MCF 10A (cell line): ENCODE data around the gene SOBP. TPM values are rescaled to one million over a fixed set of nuclear protein-coding genes. Genes with fewer than 3 reads are reported as not detected.

Source experiments
- BruUV-seq: library from RNA; stranded (reverse); fragments of 400-500 nt; replicated peaks from 2 replicates; lab custom pipeline; 2021; lab: Mats Ljungman, UMichigan
- CTCF ChIA-PET: fragments of 300-600 bp; sonication (Branson Sonifier 250); formaldehyde crosslinking; extraction: SDS; loops from one replicate; lab custom pipeline; 2021; ENCODE audit warnings: antibody characterized with exemption, inconsistent platforms; lab: Yijun Ruan, JAX
- POLR2A ChIA-PET: fragments of 300-600, 350-650 bp; sonication (Branson Sonifier 250); formaldehyde crosslinking; extraction: SDS; loops from one replicate; lab custom pipeline; 2020; ENCODE audit warnings: antibody characterized with exemption, inconsistent platforms; lab: Yijun Ruan, JAX
- DNase-seq: peaks from one replicate; pipeline ENCODE4 v3.0.0-alpha.2; 2018; ENCODE audit not compliant: unreplicated experiment
- H3K27ac Mint-ChIP-seq: one replicate; pipeline ENCODE4 v1.8.0; 2022; ENCODE audit warnings: mild to moderate bottlenecking, low read depth, mixed read lengths; ENCODE audit not compliant: unreplicated experiment
- H3K27me3 Mint-ChIP-seq: one replicate; pipeline ENCODE4 v1.8.0; 2022; ENCODE audit warnings: mixed read lengths; ENCODE audit not compliant: insufficient read depth, unreplicated experiment
- H3K36me3 Mint-ChIP-seq: one replicate; pipeline ENCODE4 v1.8.0; 2022; ENCODE audit warnings: mild to moderate bottlenecking, moderate library complexity, mixed read lengths; ENCODE audit not compliant: insufficient read depth, unreplicated experiment
- H3K4me1 Mint-ChIP-seq: one replicate; pipeline ENCODE4 v1.8.0; 2022; ENCODE audit warnings: mixed read lengths; ENCODE audit not compliant: insufficient read depth, unreplicated experiment
- H3K4me3 Mint-ChIP-seq: one replicate; pipeline ENCODE4 v1.8.0; 2022; ENCODE audit warnings: mild to moderate bottlenecking, moderate library complexity, mixed read lengths; ENCODE audit not compliant: unreplicated experiment
- H3K9me3 Mint-ChIP-seq: one replicate; pipeline ENCODE4 v1.8.0; 2022; ENCODE audit warnings: mixed read lengths; ENCODE audit not compliant: unreplicated experiment
- intact Hi-C: fragments of 100-400 bp; cut with micrococcal nuclease; formaldehyde crosslinking; loops from 2 replicates; pipeline ENCODE4 v1.14.1; 2022
- total RNA-seq: library from RNA; stranded (reverse); gene quantifications from 2 replicates; pipeline ENCODE4 v1.2.3, GENCODE V29; 2022
- TF ChIP-seq, protein P1 (sequence below): fragments of 200-600 bp; IDR thresholded peaks from one replicate; pipeline ENCODE4 v1.8.0; 2022; ENCODE audit warnings: antibody characterized with exemption, mild to moderate bottlenecking; ENCODE audit not compliant: unreplicated experiment

Gene SOBP
- total RNA-seq, 1 experiment from 2014 or later = 0.21 TPM

DNA sequence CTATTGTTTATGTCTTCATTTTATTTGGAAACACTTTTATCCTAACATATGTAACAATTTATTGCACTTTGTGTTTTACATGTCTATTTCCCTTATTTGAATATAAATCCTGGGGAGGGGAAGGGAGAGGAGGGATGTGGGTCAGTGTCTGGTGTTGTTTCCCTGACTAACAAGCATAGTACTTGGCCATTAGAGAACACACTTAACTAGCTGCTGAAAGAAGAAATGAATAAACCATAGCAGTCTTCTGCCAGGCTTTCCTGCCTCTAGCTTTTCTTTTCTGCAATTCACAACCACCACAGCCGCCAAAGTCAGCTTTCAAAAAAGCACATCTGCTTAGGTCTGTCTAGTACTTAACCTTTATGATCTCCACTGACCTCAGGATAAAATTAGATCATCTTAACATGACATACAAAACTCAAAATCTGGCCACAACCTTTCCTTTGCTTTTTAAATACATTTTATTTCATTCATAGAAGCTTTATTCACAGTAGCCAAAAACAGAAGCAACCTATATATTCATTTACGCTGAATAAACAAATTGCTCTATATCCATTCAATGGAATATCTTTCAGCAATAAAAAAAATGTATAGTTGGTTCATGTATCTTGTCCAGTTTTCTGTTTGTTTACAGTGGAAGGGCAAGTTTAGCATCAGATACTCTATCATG is 46.8 kb upstream of the SOBP start:
- peaks cover 1% of the 10 kb centered on the region for H3K9me3 Mint-ChIP-seq
- DNase-seq = no peak
- intact Hi-C loops = no loop called here
- H3K27me3 Mint-ChIP-seq = no peaks in the 10 kb centered on the region
- TF ChIP-seq, protein P1, sequence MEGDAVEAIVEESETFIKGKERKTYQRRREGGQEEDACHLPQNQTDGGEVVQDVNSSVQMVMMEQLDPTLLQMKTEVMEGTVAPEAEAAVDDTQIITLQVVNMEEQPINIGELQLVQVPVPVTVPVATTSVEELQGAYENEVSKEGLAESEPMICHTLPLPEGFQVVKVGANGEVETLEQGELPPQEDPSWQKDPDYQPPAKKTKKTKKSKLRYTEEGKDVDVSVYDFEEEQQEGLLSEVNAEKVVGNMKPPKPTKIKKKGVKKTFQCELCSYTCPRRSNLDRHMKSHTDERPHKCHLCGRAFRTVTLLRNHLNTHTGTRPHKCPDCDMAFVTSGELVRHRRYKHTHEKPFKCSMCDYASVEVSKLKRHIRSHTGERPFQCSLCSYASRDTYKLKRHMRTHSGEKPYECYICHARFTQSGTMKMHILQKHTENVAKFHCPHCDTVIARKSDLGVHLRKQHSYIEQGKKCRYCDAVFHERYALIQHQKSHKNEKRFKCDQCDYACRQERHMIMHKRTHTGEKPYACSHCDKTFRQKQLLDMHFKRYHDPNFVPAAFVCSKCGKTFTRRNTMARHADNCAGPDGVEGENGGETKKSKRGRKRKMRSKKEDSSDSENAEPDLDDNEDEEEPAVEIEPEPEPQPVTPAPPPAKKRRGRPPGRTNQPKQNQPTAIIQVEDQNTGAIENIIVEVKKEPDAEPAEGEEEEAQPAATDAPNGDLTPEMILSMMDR = no peak
- H3K27ac Mint-ChIP-seq = no peak overlapping the region
- ChIA-PET CTCF (interaction anchor here (0.6 kb wide), 1 partner anchor 26 kb away, joined by 4 read pairs; no protein-coding TSS in a partner anchor), POLR2A (interaction anchor here (1.2 kb wide), 1 partner anchor 16 kb away, joined by 3 read pairs; the partner anchor contains the start of gene PDSS2)
- BruUV-seq = no TSS peak
- no peaks in the 10 kb centered on the region for H3K36me3 Mint-ChIP-seq
- H3K4me3 Mint-ChIP-seq = no peak overlapping the region
- H3K4me1 Mint-ChIP-seq = no peaks in the 10 kb centered on the region

DNA sequence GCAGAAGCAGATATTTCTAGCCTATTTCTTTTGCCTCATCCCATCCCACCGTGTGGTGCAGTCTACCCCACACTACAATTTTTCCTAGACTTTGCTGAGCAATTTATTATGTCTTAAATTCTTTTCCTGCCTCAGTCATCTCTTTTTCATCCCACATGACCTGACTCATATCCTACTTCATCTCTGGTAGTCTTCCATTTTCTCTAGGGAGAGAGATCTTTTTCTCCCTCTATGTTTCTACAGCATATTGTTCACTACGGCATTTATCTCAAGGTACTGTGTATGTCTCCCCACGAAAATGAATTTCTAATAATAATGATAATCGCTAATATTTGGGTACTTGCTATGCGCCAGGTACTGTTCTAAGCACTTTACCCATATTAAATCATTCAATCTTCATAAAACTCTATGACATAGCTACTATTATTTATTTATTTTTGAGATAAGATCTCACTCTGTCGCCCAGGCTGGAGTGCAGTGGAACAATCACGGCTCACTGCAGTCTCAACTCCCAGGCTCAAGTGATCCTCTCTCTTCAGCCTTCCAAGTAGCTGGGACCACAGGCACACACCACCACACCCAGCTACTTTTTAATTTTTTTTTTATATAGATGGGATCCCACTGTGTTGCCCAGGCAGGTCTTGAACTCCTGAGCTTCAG is 46.2 kb upstream of the SOBP start:
- no peaks in the 10 kb centered on the region for H3K36me3 Mint-ChIP-seq
- intact Hi-C loops = no loop called here
- ChIA-PET POLR2A (no interaction called here), CTCF (interaction anchor here (0.6 to 0.9 kb wide), 3 partner anchors 15 to 26 kb away, joined by 3 to 4 read pairs (median 3); no protein-coding TSS in a partner anchor)
- no TSS peak for BruUV-seq
- TF ChIP-seq, protein P1 = no peak
- no peak overlapping the region for H3K27ac Mint-ChIP-seq
- DNase-seq = no peak
- no peaks in the 10 kb centered on the region for H3K4me1 Mint-ChIP-seq
- H3K9me3 Mint-ChIP-seq = peaks cover 8% of the 10 kb centered on the region
- no peak overlapping the region for H3K4me3 Mint-ChIP-seq
- no peaks in the 10 kb centered on the region for H3K27me3 Mint-ChIP-seq

DNA sequence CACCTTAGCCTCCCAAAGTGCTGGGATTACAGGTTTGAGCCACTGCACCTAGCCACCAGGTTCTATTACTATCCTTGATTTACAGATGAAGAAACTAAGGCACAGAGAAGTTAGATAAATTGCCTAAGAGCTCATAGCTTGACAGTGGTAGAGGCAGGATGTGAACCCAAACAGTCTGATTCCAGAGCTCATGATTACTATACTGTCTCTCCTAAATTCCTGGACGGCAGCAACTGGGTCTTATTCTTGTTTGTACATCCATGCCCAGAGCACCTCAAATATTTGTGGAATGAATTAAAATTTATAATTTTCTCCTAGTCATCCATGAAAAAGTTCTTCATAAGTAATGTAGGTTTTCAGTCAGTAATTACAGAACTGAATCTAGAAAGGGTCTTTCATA is 45.6 kb upstream of the SOBP start:
- intact Hi-C loops = no loop called here
- DNase-seq = no peak
- POLR2A ChIA-PET = no interaction called here
- Mint-ChIP-seq H3K4me3 (no peak overlapping the region), H3K36me3 (no peaks in the 10 kb centered on the region), H3K9me3 (peaks cover 13% of the 10 kb centered on the region), H3K4me1 (no peaks in the 10 kb centered on the region), H3K27ac (no peak overlapping the region), H3K27me3 (no peaks in the 10 kb centered on the region)
- TF ChIP-seq, protein P1 = no peak
- CTCF ChIA-PET = interaction anchor here (0.6 to 0.9 kb wide), 3 partner anchors 15 to 209 kb away, joined by 3 read pairs; no protein-coding TSS in a partner anchor
- BruUV-seq = no TSS peak

DNA sequence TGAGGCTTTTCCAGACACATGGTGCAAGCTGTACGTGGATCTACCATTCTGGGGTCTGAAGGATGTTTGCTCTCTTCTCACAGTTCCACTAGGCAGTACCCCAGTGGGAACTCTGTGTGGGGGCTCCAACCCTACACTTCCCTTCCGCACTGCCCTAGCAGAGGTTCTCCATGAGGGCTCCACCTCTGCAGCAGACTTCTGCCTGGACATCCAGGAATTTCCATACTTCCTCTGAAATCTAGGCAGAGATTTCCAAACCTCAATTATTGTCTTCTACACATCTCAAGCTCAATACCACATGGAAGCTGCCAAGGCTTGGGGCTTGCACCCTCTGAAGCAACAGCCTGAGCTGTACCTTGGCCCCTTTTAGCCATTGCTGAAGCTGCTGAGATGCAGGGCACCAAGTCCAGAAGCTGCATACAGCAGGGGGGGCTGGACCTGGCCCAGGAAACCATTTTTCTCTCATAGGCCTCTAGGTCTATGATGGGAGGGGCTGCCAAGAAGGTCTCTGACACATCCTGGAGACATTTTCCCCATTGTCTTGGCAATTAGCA is 42.2 kb upstream of the SOBP start:
- TF ChIP-seq, protein P1 = no peak
- H3K4me3 Mint-ChIP-seq = no peak overlapping the region
- H3K27me3 Mint-ChIP-seq = no peaks in the 10 kb centered on the region
- BruUV-seq = no TSS peak
- H3K27ac Mint-ChIP-seq = no peak overlapping the region
- H3K36me3 Mint-ChIP-seq = peaks cover under 1% of the 10 kb centered on the region
- peaks cover 17% of the 10 kb centered on the region for H3K9me3 Mint-ChIP-seq
- CTCF ChIA-PET = no interaction called here
- POLR2A ChIA-PET = no interaction called here
- intact Hi-C loops = no loop called here
- H3K4me1 Mint-ChIP-seq = no peaks in the 10 kb centered on the region
- no peak for DNase-seq
